ENCODE data around the gene NABP1. TPM values are rescaled to one million over a fixed set of nuclear protein-coding genes. Genes with fewer than 3 reads are reported as not detected.

Gene NABP1
- 1.5 and 2.5 TPM in 2 replicates for polyA plus RNA-seq
- polyA minus RNA-seq = 0.97 and 1.2 TPM in 2 replicates

- peak within 1 kb of the TSS; percentile 52 for H3K9ac ChIP-seq (ENCODE audit: low read length)
- TF ChIP-seq EP300 (conservative IDR thresholded peaks at IDR 0.05; ENCODE audit: poor library complexity, severe bottlenecking) = no peak
- peak; percentile 65 for TF ChIP-seq MXI1 (conservative IDR thresholded peaks at IDR 0.05; ENCODE audit: poor library complexity, severe bottlenecking)
- no peak for TF ChIP-seq EZH2 (IDR thresholded peaks at IDR 0.05; ENCODE audit: borderline replicate concordance, insufficient read depth, low read length, poor library complexity, severe bottlenecking)
- TF ChIP-seq TAF1 (IDR thresholded peaks at IDR 0.05; ENCODE audit: low read depth) = no peak
- TF ChIP-seq POLR2AphosphoS5 (IDR thresholded peaks at IDR 0.05) = no peak
- TF ChIP-seq RAD21 (conservative IDR thresholded peaks at IDR 0.05) = no peak
- TF ChIP-seq SMC3 (conservative IDR thresholded peaks at IDR 0.05; ENCODE audit: poor library complexity) = peak; percentile 26
- H3K79me2 ChIP-seq (replicated peaks; ENCODE audit: insufficient read depth, low read length) = no peaks in the 10 kb centered on the region
- H3K9me3 ChIP-seq (ENCODE audit: low read length) = no peaks in the 10 kb centered on the region
- H3F3A ChIP-seq (ENCODE audit: insufficient read depth, low read length, poor library complexity, severe bottlenecking) = no peaks in the 10 kb centered on the region
- H3K36me3 ChIP-seq (ENCODE audit: insufficient read depth, low read length) = no peaks in the 10 kb centered on the region
- H4K20me1 ChIP-seq (ENCODE audit: insufficient read depth) = no peaks in the 10 kb centered on the region
- H3K4me3 ChIP-seq (ENCODE audit: low read length) = peak within 1 kb of the TSS; percentile 85
- H3K27me3 ChIP-seq (ENCODE audit: insufficient read depth, low read depth, low read length) = peaks cover 3% of the 10 kb centered on the region
- peak within 1 kb of the TSS; percentile 78 for H3K4me2 ChIP-seq (ENCODE audit: low read length)
- peak within 1 kb of the TSS; percentile 25 for H2AFZ ChIP-seq (ENCODE audit: low read depth, low read length)
- no peaks in the 10 kb centered on the region for H3K9me2 ChIP-seq (ENCODE audit: insufficient read depth, low read length)
- H3K27ac ChIP-seq (ENCODE audit: low read length) = no peak within 1 kb of the TSS
Measured at GRCh38 chr2:191677646-191678436, at the start of gene NABP1. Gene NABP1 (plus strand): TSS chr2:191678136. CDS start chr2:191678615, 479 bp downstream.

GRCh38 chr2:191629001-191629453 is 48.9 kb upstream of the NABP1 start:
- no peak for TF ChIP-seq EP300 (conservative IDR thresholded peaks at IDR 0.05; ENCODE audit: poor library complexity, severe bottlenecking)
- TF ChIP-seq RAD21 (conservative IDR thresholded peaks at IDR 0.05) = no peak
- TF ChIP-seq SMC3 (conservative IDR thresholded peaks at IDR 0.05; ENCODE audit: poor library complexity) = no peak
- TF ChIP-seq, protein P1, sequence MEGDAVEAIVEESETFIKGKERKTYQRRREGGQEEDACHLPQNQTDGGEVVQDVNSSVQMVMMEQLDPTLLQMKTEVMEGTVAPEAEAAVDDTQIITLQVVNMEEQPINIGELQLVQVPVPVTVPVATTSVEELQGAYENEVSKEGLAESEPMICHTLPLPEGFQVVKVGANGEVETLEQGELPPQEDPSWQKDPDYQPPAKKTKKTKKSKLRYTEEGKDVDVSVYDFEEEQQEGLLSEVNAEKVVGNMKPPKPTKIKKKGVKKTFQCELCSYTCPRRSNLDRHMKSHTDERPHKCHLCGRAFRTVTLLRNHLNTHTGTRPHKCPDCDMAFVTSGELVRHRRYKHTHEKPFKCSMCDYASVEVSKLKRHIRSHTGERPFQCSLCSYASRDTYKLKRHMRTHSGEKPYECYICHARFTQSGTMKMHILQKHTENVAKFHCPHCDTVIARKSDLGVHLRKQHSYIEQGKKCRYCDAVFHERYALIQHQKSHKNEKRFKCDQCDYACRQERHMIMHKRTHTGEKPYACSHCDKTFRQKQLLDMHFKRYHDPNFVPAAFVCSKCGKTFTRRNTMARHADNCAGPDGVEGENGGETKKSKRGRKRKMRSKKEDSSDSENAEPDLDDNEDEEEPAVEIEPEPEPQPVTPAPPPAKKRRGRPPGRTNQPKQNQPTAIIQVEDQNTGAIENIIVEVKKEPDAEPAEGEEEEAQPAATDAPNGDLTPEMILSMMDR (IDR thresholded peaks at IDR 0.05; ENCODE audit: poor library complexity, severe bottlenecking) = no peak
- TF ChIP-seq POLR2AphosphoS5 (IDR thresholded peaks at IDR 0.05) = no peak
- TF ChIP-seq TAF1 (IDR thresholded peaks at IDR 0.05; ENCODE audit: low read depth) = no peak
- no peak for TF ChIP-seq REST (IDR thresholded peaks at IDR 0.05; ENCODE audit: borderline replicate concordance)
- no peak for TF ChIP-seq MXI1 (conservative IDR thresholded peaks at IDR 0.05; ENCODE audit: poor library complexity, severe bottlenecking)
- no peak for TF ChIP-seq EZH2 (IDR thresholded peaks at IDR 0.05; ENCODE audit: borderline replicate concordance, insufficient read depth, low read length, poor library complexity, severe bottlenecking)

More at GRCh38 chr2:191629001-191629453, 48.9 kb upstream of the NABP1 start:
- Histone ChIP-seq H3F3A (ENCODE audit: insufficient read depth, low read length, poor library complexity, severe bottlenecking) (no peaks in the 10 kb centered on the region), H3K9ac (ENCODE audit: low read length) (no peak overlapping the region), H3K9me3 (ENCODE audit: low read length) (no peaks in the 10 kb centered on the region), H3K4me3 (ENCODE audit: low read length) (no peak overlapping the region), H3K79me2 (replicated peaks; ENCODE audit: insufficient read depth, low read length) (no peaks in the 10 kb centered on the region), H3K4me2 (ENCODE audit: low read length) (no peak overlapping the region), H3K27ac (ENCODE audit: low read length) (no peak overlapping the region), H3K27me3 (ENCODE audit: insufficient read depth, low read depth, low read length) (no peaks in the 10 kb centered on the region), H4K20me1 (ENCODE audit: insufficient read depth) (no peaks in the 10 kb centered on the region), H3K36me3 (ENCODE audit: insufficient read depth, low read length) (no peaks in the 10 kb centered on the region), H3K9me2 (ENCODE audit: insufficient read depth, low read length) (no peaks in the 10 kb centered on the region), H2AFZ (ENCODE audit: low read depth, low read length) (no peak overlapping the region)

All from neural cell (in vitro differentiated cells).